Endothelial cell of umbilical vein (primary cell): Measurements from ENCODE around the gene RAI1. TPM values are rescaled to one million over a fixed set of nuclear protein-coding genes. Genes with fewer than 3 reads are reported as not detected.

ENCODE experiments used
- BruUV-seq: library from RNA; stranded (reverse); fragments of 400-500 nt; replicated peaks from 2 replicates; lab custom pipeline; 2021; lab: Mats Ljungman, UMichigan
- CTCF ChIA-PET: fragments of 300-600, 350-600 bp; sonication (Branson Sonifier 250); formaldehyde crosslinking; loops from one replicate; lab custom pipeline; 2021; ENCODE audit warnings: antibody characterized with exemption, inconsistent platforms; lab: Charles Lee
- POLR2A ChIA-PET: fragments of 300-600, 350-600 bp; sonication (Branson Sonifier 250); formaldehyde crosslinking; loops from one replicate; lab custom pipeline; 2021; ENCODE audit warnings: antibody characterized with exemption, inconsistent platforms; lab: Charles Lee
- DNase-seq: peaks from one replicate; pipeline ENCODE4 v3.0.0-alpha.2; 2011; ENCODE audit warnings: low read depth, low spot score
- FAIRE-seq: peaks from 2 replicates; lab custom pipeline; 2011; peaks lifted over from hg19 to GRCh38; lab: Jason Lieb, UNC
- H2AFZ ChIP-seq: 2 replicates; pipeline ENCODE4 v1.6.0; 2012; ENCODE audit warnings: low read depth, low read length, control low read depth, inconsistent platforms
- H3K27ac ChIP-seq: 2 replicates; pipeline ENCODE4 v1.5.1; 2011; ENCODE audit warnings: low read depth, mild to moderate bottlenecking, control low read depth, low read length, moderate library complexity; ENCODE audit not compliant: insufficient read depth
- H3K27me3 ChIP-seq, 2 experiments: 2 replicates each; pipeline versions ENCODE4 v1.6.0 to v1.6.1; 2011; ENCODE audit warnings: low read length in 2 of 2, mixed read lengths in 1 of 2; ENCODE audit not compliant: control insufficient read depth in 2 of 2, insufficient read depth in 2 of 2
- H3K36me3 ChIP-seq, 2 experiments: 2 replicates in 1 of 2; 3 replicates in 1 of 2; pipeline ENCODE4 v1.5.1; 2011; ENCODE audit warnings: low read length in 2 of 2, mild to moderate bottlenecking in 1 of 2, moderate library complexity in 1 of 2; ENCODE audit not compliant: control insufficient read depth in 2 of 2, insufficient read depth in 2 of 2; ENCODE audit errors: extremely low read depth in 1 of 2
- H3K4me1 ChIP-seq: 3 replicates; pipeline ENCODE4 v1.5.1; 2011; ENCODE audit warnings: mild to moderate bottlenecking, low read length; ENCODE audit not compliant: control insufficient read depth, insufficient read depth; ENCODE audit errors: extremely low read depth
- H3K4me2 ChIP-seq: 2 replicates; pipeline ENCODE4 v1.6.1; 2011; ENCODE audit warnings: low read length, control low read depth, mixed read lengths; ENCODE audit not compliant: insufficient read depth
- H3K4me3 ChIP-seq, 3 experiments: fragments of 200-600 bp in 1 of 3; sonication (generic), shearing (Covaris generic) in 1 of 3; replicated peaks in 1 of 3; 2 replicates each; pipeline ENCODE4 v1.5.1; 2011 to 2016; ENCODE audit warnings: control low read depth in 3 of 3, low read length in 3 of 3, mild to moderate bottlenecking in 2 of 3, inconsistent platforms in 1 of 3, low read depth in 1 of 3, moderate library complexity in 1 of 3; ENCODE audit not compliant: insufficient read depth in 1 of 3
- H3K79me2 ChIP-seq: 2 replicates; pipeline ENCODE4 v1.6.0; 2012; ENCODE audit warnings: low read length, inconsistent platforms; ENCODE audit not compliant: control insufficient read depth, insufficient read depth
- H3K9ac ChIP-seq: replicated peaks from 2 replicates; pipeline ENCODE3; 2011; ENCODE audit warnings: low read length, control low read depth; ENCODE audit not compliant: insufficient read depth; ENCODE audit errors: extremely low read depth
- H3K9me1 ChIP-seq: replicated peaks from 3 replicates; pipeline ENCODE4 v1.6.0; 2011; ENCODE audit warnings: mild to moderate bottlenecking, low read length; ENCODE audit not compliant: control insufficient read depth, insufficient read depth; ENCODE audit errors: extremely low read depth
- H3K9me3 ChIP-seq: replicated peaks from 2 replicates; pipeline ENCODE4 v1.5.1; 2012; ENCODE audit warnings: low read length, inconsistent platforms; ENCODE audit not compliant: control insufficient read depth, insufficient read depth
- H4K20me1 ChIP-seq: replicated peaks from 2 replicates; pipeline ENCODE3; 2011; ENCODE audit warnings: mild to moderate bottlenecking, low read length; ENCODE audit not compliant: control insufficient read depth, insufficient read depth; ENCODE audit errors: extremely low read depth
- EZH2 ChIP-seq: IDR thresholded peaks from 2 replicates; pipeline ENCODE4 v1.6.1; 2012; ENCODE audit warnings: borderline replicate concordance, low read depth, mild to moderate bottlenecking, moderate library complexity, low read length, inconsistent platforms; ENCODE audit not compliant: severe bottlenecking
- GATA2 ChIP-seq: IDR thresholded peaks from 2 replicates; pipeline ENCODE4 v1.7.0; 2011; ENCODE audit warnings: low read depth, mild to moderate bottlenecking, moderate library complexity, mixed read lengths, low read length; ENCODE audit not compliant: insufficient read length, insufficient read depth
- MYC ChIP-seq: IDR thresholded peaks from one replicate; pipeline ENCODE4 v1.6.1; 2011; ENCODE audit warnings: mild to moderate bottlenecking, low read depth, low read length
- POLR2A ChIP-seq: IDR thresholded peaks from 2 replicates; pipeline ENCODE4 v1.6.1; 2012; ENCODE audit warnings: low read depth, mild to moderate bottlenecking, control low read depth, low read length
- POLR2AphosphoS5 ChIP-seq: IDR thresholded peaks from 2 replicates; pipeline ENCODE4 v1.6.1; 2012; ENCODE audit warnings: low read depth, mild to moderate bottlenecking, control low read depth, low read length, moderate library complexity; ENCODE audit not compliant: insufficient read depth
- dilution Hi-C: fragments of 300-500 bp; cut with MboI; formaldehyde crosslinking; loops from one replicate; pipeline ENCODE4 v1.15.0; 2019; ENCODE audit warnings: low sequenced_read_pairs; ENCODE audit not compliant: extremely low pct_ligation_motif_present
- intact Hi-C: fragments of 100-400 bp; cut with micrococcal nuclease; formaldehyde crosslinking; loops from one replicate; pipeline ENCODE4 v1.10.0; 2022
- polyA plus RNA-seq, 4 experiments: library from polyadenylated mRNA; depleted of rRNA in 3 of 4; stranded (reverse) in 3 of 4; unstranded in 1 of 4; fragments of >200 nt; gene quantifications; 2 replicates each; pipeline versions ENCODE4 v1.2.1 to v1.2.3, GENCODE V29; 2011 to 2012; ENCODE audit warnings: missing spikeins in 1 of 4
- total RNA-seq: library from RNA; stranded (reverse); gene quantifications from 2 replicates; pipeline ENCODE4 v1.2.3, GENCODE V29; 2021
- TF ChIP-seq, protein P1 (sequence below): IDR thresholded peaks from 2 replicates; pipeline ENCODE4 v1.6.1; 2011; ENCODE audit not compliant: insufficient read depth, insufficient read length
- TF ChIP-seq, protein P2 (sequence below), 2 donors: IDR thresholded peaks; 1 replicate in 1 of 2; 2 replicates in 1 of 2; pipeline ENCODE4 v1.5.1; 2011; ENCODE audit warnings: low read length in 2 of 2, mild to moderate bottlenecking in 2 of 2, moderate library complexity in 2 of 2, control low read depth in 1 of 2, inconsistent platforms in 1 of 2, low read depth in 1 of 2; ENCODE audit not compliant: insufficient read depth in 1 of 2; ENCODE audit errors: extremely low read depth in 1 of 2

The RAI1 gene
- total and polyA plus RNA-seq, 2 donors (not counting 3 experiments of a cell fraction or from before 2014, with no cell fraction given): 7.8 to 43.3 TPM

DNA sequence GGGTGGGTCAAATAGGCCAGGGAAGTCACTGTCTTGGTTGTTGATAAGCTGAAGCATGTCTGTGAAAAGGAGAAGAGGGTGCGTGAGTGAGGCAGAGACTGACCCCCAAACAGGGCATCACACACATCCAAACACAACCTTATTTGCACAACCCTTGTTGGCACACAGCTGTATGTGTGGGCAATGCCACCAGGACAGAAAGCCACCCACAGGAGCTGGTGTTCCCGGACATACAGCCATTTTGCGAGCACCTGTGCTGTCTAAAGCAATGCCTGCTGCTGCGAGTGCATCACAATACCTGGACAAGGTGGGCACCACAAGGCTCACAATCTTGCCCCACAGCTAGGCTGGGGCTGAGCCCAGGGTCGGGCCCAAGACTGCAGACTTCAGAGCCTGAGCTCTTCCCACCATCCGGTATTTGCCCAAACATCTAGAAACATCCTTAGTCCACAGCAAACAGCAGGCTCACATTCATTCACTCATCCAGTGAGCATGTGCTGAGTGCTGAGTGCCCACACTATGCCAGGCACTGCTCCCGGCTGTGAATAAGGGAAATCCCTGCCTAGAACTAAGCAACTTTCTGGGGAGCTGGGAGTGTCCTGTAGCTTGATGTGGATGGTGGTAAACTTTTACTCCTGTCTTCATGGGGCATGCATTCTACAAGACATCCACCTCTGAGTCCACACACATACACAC is 139.4 kb downstream of the RAI1 start:
- TF ChIP-seq POLR2A: no peak
- TF ChIP-seq POLR2AphosphoS5: no peak
- DNase-seq: no peak
- no peaks in the 10 kb centered on the region for H3K9me1 ChIP-seq
- no TSS peak for BruUV-seq
- ChIA-PET POLR2A (no interaction called here), CTCF (interaction anchor here (0.5 to 2.9 kb wide), 9 partner anchors 8 to 99 kb away, joined by 3 to 11 read pairs (median 3); partner anchors contain the start of gene SREBF1)
- no peaks in the 10 kb centered on the region for H3K9me3 ChIP-seq
- peaks cover 30% of the 10 kb centered on the region for H3K4me1 ChIP-seq
- no peak overlapping the region for H3K4me2 ChIP-seq
- dilution Hi-C loops (no loop called here), intact Hi-C loops (loop anchor here (1.0 kb wide), 1 partner anchor 21 kb away; no protein-coding TSS in a partner anchor)
- H3K27ac ChIP-seq: no peak overlapping the region
- no peaks in the 10 kb centered on the region for H4K20me1 ChIP-seq
- H3K36me3 ChIP-seq: peaks cover 9 to 15% of the 10 kb centered on the region in 2 experiments
- peaks cover 35% of the 10 kb centered on the region for H3K79me2 ChIP-seq
- no peaks in the 10 kb centered on the region for H3K27me3 ChIP-seq
- no peak overlapping the region for H3K4me3 ChIP-seq
- no peak overlapping the region for H3K9ac ChIP-seq
- no peak overlapping the region for H2AFZ ChIP-seq
- FAIRE-seq: no peak

DNA sequence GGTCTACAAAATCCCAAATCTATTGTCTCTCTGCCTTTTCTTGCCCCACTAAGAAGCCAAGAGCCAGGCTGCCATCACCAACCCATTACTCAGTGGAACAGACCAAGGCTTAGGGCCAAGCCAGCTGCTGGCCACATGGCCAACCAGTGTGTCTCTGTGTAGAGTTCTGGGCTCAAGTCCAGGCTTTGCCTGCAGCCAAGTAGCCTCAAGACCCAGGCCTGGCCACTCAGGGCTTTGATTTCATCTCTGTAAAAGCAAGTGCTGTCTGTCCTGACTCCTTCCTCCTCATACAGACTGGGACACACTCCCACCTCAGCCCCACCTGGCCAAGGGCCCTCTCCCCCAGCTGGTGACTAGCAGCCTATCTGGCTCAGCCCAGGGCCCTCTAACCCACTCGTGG is 140.9 kb downstream of the RAI1 start:
- H2AFZ ChIP-seq: no peak overlapping the region
- CTCF ChIA-PET: interaction anchor here (0.8 to 0.9 kb wide), 2 partner anchors 14 to 38 kb away, joined by 3 to 4 read pairs; partner anchors contain the start of gene SREBF1
- H3K27ac ChIP-seq: no peak overlapping the region
- no peak for DNase-seq
- intact Hi-C loops (no loop called here), dilution Hi-C loops (no loop called here)
- POLR2A ChIA-PET: no interaction called here
- H3K4me2 ChIP-seq: no peak overlapping the region
- H4K20me1 ChIP-seq: no peaks in the 10 kb centered on the region
- H3K27me3 ChIP-seq: no peaks in the 10 kb centered on the region
- no peaks in the 10 kb centered on the region for H3K9me1 ChIP-seq
- H3K79me2 ChIP-seq: peaks cover 51% of the 10 kb centered on the region
- peaks cover 7 to 8% of the 10 kb centered on the region in 2 experiments for H3K36me3 ChIP-seq
- TF ChIP-seq POLR2AphosphoS5: no peak
- TF ChIP-seq EZH2: no peak
- TF ChIP-seq, protein P1, sequence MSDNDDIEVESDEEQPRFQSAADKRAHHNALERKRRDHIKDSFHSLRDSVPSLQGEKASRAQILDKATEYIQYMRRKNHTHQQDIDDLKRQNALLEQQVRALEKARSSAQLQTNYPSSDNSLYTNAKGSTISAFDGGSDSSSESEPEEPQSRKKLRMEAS: no peak
- no peak for TF ChIP-seq GATA2
- TF ChIP-seq, protein P2, sequence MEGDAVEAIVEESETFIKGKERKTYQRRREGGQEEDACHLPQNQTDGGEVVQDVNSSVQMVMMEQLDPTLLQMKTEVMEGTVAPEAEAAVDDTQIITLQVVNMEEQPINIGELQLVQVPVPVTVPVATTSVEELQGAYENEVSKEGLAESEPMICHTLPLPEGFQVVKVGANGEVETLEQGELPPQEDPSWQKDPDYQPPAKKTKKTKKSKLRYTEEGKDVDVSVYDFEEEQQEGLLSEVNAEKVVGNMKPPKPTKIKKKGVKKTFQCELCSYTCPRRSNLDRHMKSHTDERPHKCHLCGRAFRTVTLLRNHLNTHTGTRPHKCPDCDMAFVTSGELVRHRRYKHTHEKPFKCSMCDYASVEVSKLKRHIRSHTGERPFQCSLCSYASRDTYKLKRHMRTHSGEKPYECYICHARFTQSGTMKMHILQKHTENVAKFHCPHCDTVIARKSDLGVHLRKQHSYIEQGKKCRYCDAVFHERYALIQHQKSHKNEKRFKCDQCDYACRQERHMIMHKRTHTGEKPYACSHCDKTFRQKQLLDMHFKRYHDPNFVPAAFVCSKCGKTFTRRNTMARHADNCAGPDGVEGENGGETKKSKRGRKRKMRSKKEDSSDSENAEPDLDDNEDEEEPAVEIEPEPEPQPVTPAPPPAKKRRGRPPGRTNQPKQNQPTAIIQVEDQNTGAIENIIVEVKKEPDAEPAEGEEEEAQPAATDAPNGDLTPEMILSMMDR (IDR thresholded peaks at IDR 0.05; ENCODE audit: extremely low read depth in 1 of 2, insufficient read depth in 1 of 2, low read depth in 1 of 2, low read length in 2 of 2): no peak
- no peak for TF ChIP-seq MYC
- peaks cover 34% of the 10 kb centered on the region for H3K4me1 ChIP-seq
- H3K4me3 ChIP-seq: no peak overlapping the region
- no peak overlapping the region for H3K9ac ChIP-seq
- no peaks in the 10 kb centered on the region for H3K9me3 ChIP-seq
- BruUV-seq: no TSS peak
- no peak for FAIRE-seq
